HL-60 (cell line): ENCODE data around the gene SH3GL3.

Source experiments
- CTCF ChIP-seq: IDR thresholded peaks from one replicate; pipeline ENCODE4 v1.5.1; 2011; ENCODE audit warnings: low read length, control low read depth, inconsistent platforms; ENCODE audit not compliant: insufficient read depth
- GABPA ChIP-seq: IDR thresholded peaks from 2 replicates; pipeline ENCODE4 v1.6.1; 2012; ENCODE audit warnings: low read depth
- POLR2AphosphoS5 ChIP-seq: IDR thresholded peaks from 2 replicates; pipeline ENCODE4 v1.6.1; 2012; ENCODE audit warnings: low read depth
- SPI1 ChIP-seq: IDR thresholded peaks from 2 replicates; pipeline ENCODE4 v1.6.1; 2012; ENCODE audit warnings: low read depth, mild to moderate bottlenecking, borderline replicate concordance
- TF ChIP-seq, protein P1 (sequence below): IDR thresholded peaks from 2 replicates; pipeline ENCODE4 v1.6.1; 2012; ENCODE audit warnings: low read depth; ENCODE audit not compliant: insufficient replicate concordance

GRCh38 chr15:83578691-83579090, 131.6 kb downstream of the SH3GL3 start:
- no peak for TF ChIP-seq GABPA
- no peak for TF ChIP-seq CTCF
- TF ChIP-seq POLR2AphosphoS5 = no peak
- no peak for TF ChIP-seq SPI1
- TF ChIP-seq, protein P1, sequence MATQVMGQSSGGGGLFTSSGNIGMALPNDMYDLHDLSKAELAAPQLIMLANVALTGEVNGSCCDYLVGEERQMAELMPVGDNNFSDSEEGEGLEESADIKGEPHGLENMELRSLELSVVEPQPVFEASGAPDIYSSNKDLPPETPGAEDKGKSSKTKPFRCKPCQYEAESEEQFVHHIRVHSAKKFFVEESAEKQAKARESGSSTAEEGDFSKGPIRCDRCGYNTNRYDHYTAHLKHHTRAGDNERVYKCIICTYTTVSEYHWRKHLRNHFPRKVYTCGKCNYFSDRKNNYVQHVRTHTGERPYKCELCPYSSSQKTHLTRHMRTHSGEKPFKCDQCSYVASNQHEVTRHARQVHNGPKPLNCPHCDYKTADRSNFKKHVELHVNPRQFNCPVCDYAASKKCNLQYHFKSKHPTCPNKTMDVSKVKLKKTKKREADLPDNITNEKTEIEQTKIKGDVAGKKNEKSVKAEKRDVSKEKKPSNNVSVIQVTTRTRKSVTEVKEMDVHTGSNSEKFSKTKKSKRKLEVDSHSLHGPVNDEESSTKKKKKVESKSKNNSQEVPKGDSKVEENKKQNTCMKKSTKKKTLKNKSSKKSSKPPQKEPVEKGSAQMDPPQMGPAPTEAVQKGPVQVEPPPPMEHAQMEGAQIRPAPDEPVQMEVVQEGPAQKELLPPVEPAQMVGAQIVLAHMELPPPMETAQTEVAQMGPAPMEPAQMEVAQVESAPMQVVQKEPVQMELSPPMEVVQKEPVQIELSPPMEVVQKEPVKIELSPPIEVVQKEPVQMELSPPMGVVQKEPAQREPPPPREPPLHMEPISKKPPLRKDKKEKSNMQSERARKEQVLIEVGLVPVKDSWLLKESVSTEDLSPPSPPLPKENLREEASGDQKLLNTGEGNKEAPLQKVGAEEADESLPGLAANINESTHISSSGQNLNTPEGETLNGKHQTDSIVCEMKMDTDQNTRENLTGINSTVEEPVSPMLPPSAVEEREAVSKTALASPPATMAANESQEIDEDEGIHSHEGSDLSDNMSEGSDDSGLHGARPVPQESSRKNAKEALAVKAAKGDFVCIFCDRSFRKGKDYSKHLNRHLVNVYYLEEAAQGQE = no peak
